ENCODE data around the gene SORCS2. TPM values are rescaled to one million over a fixed set of nuclear protein-coding genes. Genes with fewer than 3 reads are reported as not detected.

SORCS2 gene
- total RNA-seq, 6 experiments from 2014 or later, result 0.18 to 6.2 (median 3.1) TPM

GRCh38 chr4:7559316-7559715 is 367.0 kb downstream of the SORCS2 start:
- no peaks in the 10 kb centered on the region for H3K27me3 ChIP-seq
- no CpG with 5 or more reads among the region's 7 CpGs for WGBS (ENCODE audit: insufficient coverage, low coverage, low lambda C conversion rate, missing lambda C conversion rate)
- H3K9me3 ChIP-seq, result no peaks in the 10 kb centered on the region
- H3K4me1 ChIP-seq, result peaks cover 0 to 28% (median 10%) of the 10 kb centered on the region in 4 donors
- TF ChIP-seq CTCF (IDR thresholded peaks at IDR 0.05) (no peak), POLR2A (IDR thresholded peaks at IDR 0.05) (no peak)
- H3K27ac ChIP-seq, result no peak overlapping the region
- no peak for ATAC-seq
- no peak overlapping the region for H3K4me3 ChIP-seq
- DNase-seq, result no peak
- intact Hi-C loops (cut with DNase I), result no loop called here
- H3K36me3 ChIP-seq, result no peaks in the 10 kb centered on the region

GRCh38 chr4:7559741-7560395 is 367.5 kb downstream of the SORCS2 start:
- DNase-seq (peak; percentile 74 to 82 (median 76)), ATAC-seq (peak; percentile 65 to 85 (median 72))
- Histone ChIP-seq H3K27ac (peak overlapping the region in 1 of 3 donors; percentile 50), H3K36me3 (no peaks in the 10 kb centered on the region), H3K4me3 (no peak overlapping the region), H3K9me3 (no peaks in the 10 kb centered on the region), H3K27me3 (no peaks in the 10 kb centered on the region), H3K4me1 (peaks cover 0 to 32% (median 12%) of the 10 kb centered on the region in 4 donors)
- no peak for TF ChIP-seq CTCF (IDR thresholded peaks at IDR 0.05)
- peak; percentile 23 for TF ChIP-seq POLR2A (IDR thresholded peaks at IDR 0.05)
- intact Hi-C loops (cut with DNase I), result no loop called here
- WGBS (ENCODE audit: insufficient coverage, low coverage, low lambda C conversion rate, missing lambda C conversion rate), result 35% methylated on average over 11 of the region's 16 CpGs

GRCh38 chr4:7561557-7561956 is 369.2 kb downstream of the SORCS2 start:
- Histone ChIP-seq H3K27me3 (no peaks in the 10 kb centered on the region), H3K4me3 (no peak overlapping the region), H3K4me1 (peaks cover 0 to 32% (median 13%) of the 10 kb centered on the region in 4 donors), H3K9me3 (no peaks in the 10 kb centered on the region), H3K36me3 (no peaks in the 10 kb centered on the region), H3K27ac (no peak overlapping the region)
- WGBS (ENCODE audit: insufficient coverage, low coverage, low lambda C conversion rate, missing lambda C conversion rate), result 68% methylated on average over 2 of the region's 2 CpGs
- intact Hi-C loops (cut with DNase I), result no loop called here
- DNase-seq (no peak), ATAC-seq (no peak)
- no peak for TF ChIP-seq CTCF (IDR thresholded peaks at IDR 0.05)
- TF ChIP-seq POLR2A (IDR thresholded peaks at IDR 0.05), result no peak

GRCh38 chr4:7564242-7564641 is 371.9 kb downstream of the SORCS2 start:
- Histone ChIP-seq H3K4me1 (peaks cover 0 to 29% (median 9%) of the 10 kb centered on the region in 4 donors), H3K9me3 (no peaks in the 10 kb centered on the region), H3K4me3 (no peak overlapping the region), H3K27ac (peak overlapping the region in 1 of 3 donors; percentile 10), H3K36me3 (no peaks in the 10 kb centered on the region), H3K27me3 (no peaks in the 10 kb centered on the region)
- DNase-seq (peak; percentile 71 to 78 (median 71)), ATAC-seq (peak; percentile 80 to 94 (median 86))
- peak; percentile 68 for TF ChIP-seq POLR2A (IDR thresholded peaks at IDR 0.05)
- TF ChIP-seq CTCF (IDR thresholded peaks at IDR 0.05), result no peak
- intact Hi-C loops (cut with DNase I), result no loop called here
- 11% methylated on average over 4 of the region's 5 CpGs for WGBS (ENCODE audit: insufficient coverage, low coverage, low lambda C conversion rate, missing lambda C conversion rate)

Data from right lobe of liver (tissue), 6 donors.